GM23248 (cell line): ENCODE results near the gene ADAM8. TPM values are rescaled to one million over a fixed set of nuclear protein-coding genes. Genes with fewer than 3 reads are reported as not detected.
A peak's percentile ranks its signal among the peaks of the same experiment; 100 is the strongest.

Experiments used
- DNase-seq: peaks from one replicate; pipeline ENCODE4 v3.0.0-alpha.2; 2015
- H2AFZ ChIP-seq: fragments of 200-600 bp; sonication (generic); 2 replicates; pipeline ENCODE4 v1.6.1; 2016; ENCODE audit warnings: antibody characterized with exemption
- H3F3A ChIP-seq: fragments of 200-600 bp; sonication (generic); 2 replicates; pipeline ENCODE4 v1.6.1; 2016; ENCODE audit warnings: mild to moderate bottlenecking, antibody characterized with exemption, mixed run types; ENCODE audit not compliant: insufficient read depth
- H3K27ac ChIP-seq: fragments of 200-600 bp; sonication (generic); 2 replicates; pipeline ENCODE4 v1.5.1; 2016; ENCODE audit warnings: mild to moderate bottlenecking
- H3K27me3 ChIP-seq: fragments of 200-600 bp; sonication (generic); replicated peaks from 2 replicates; pipeline ENCODE4 v1.6.1; 2016; ENCODE audit warnings: mild to moderate bottlenecking; ENCODE audit not compliant: insufficient read depth
- H3K36me3 ChIP-seq: fragments of 200-600 bp; sonication (generic); 2 replicates; pipeline ENCODE4 v1.6.1; 2016; ENCODE audit warnings: low read depth, mild to moderate bottlenecking
- H3K4me1 ChIP-seq: fragments of 200-600 bp; sonication (generic); 2 replicates; pipeline ENCODE4 v1.6.1; 2016; ENCODE audit warnings: mild to moderate bottlenecking; ENCODE audit not compliant: insufficient read depth
- H3K4me2 ChIP-seq: fragments of 200-600 bp; sonication (generic); one replicate; pipeline ENCODE4 v1.6.1; 2016; ENCODE audit warnings: mild to moderate bottlenecking; ENCODE audit not compliant: unreplicated experiment
- H3K4me3 ChIP-seq: fragments of 200-600 bp; sonication (generic); 2 replicates; pipeline ENCODE4 v1.5.1; 2016; ENCODE audit warnings: mild to moderate bottlenecking
- H3K79me2 ChIP-seq: fragments of 200-600 bp; sonication (generic); 2 replicates; pipeline ENCODE4 v1.6.1; 2016; ENCODE audit warnings: mild to moderate bottlenecking; ENCODE audit not compliant: insufficient read depth
- H3K9ac ChIP-seq: fragments of 200-600 bp; sonication (generic); 2 replicates; pipeline ENCODE4 v1.6.1; 2016; ENCODE audit warnings: mild to moderate bottlenecking
- H3K9me2 ChIP-seq: fragments of 200-600 bp; sonication (generic); 2 replicates; pipeline ENCODE4 v1.6.1; 2016; ENCODE audit warnings: mixed run types, mild to moderate bottlenecking, moderate library complexity; ENCODE audit not compliant: insufficient read depth
- H3K9me3 ChIP-seq: fragments of 200-600 bp; sonication (generic); one replicate; pipeline ENCODE4 v1.6.1; 2017; ENCODE audit warnings: low read depth
- H4K20me1 ChIP-seq: fragments of 200-600 bp; sonication (generic); 2 replicates; pipeline ENCODE4 v1.6.0; 2016; ENCODE audit not compliant: insufficient read depth
- EZH2 ChIP-seq: fragments of 200-600 bp; sonication (generic); IDR thresholded peaks from 2 replicates; pipeline ENCODE4 v1.6.1; 2018; ENCODE audit warnings: antibody characterized with exemption, mild to moderate bottlenecking; ENCODE audit not compliant: insufficient read depth, poor library complexity, severe bottlenecking
- EZH2phosphoT487 ChIP-seq: fragments of 200-600 bp; sonication (generic); IDR thresholded peaks from 2 replicates; pipeline ENCODE4 v1.6.1; 2018; ENCODE audit warnings: antibody characterized with exemption, moderate library complexity, mild to moderate bottlenecking, low read depth; ENCODE audit not compliant: insufficient read depth
- WGBS, 2 experiments: methylation state at CpG; one replicate each; pipeline ENCODE4 v1.1.6; 2015 to 2017; ENCODE audit warnings: low lambda C conversion rate in 2 of 2, low coverage in 1 of 2; ENCODE audit errors: missing lambda C conversion rate in 2 of 2; 5-methylcytosine and 5-hydroxymethylcytosine counted together
- in situ Hi-C: fragments of 300-500 bp; cut with MboI; formaldehyde crosslinking; loops from 2 replicates; pipeline ENCODE4 v1.15.0; 2020
- polyA plus RNA-seq: library from polyadenylated mRNA; unstranded; fragments of >200 nt; fragmentation: Nextera tagmentation; extraction: Ambion mirVana; gene quantifications from 2 replicates; pipeline ENCODE4 v1.2.1, GENCODE V29; 2016
- total RNA-seq: library from RNA; depleted of rRNA; stranded (reverse); fragments of >200 nt; shearing (Covaris generic); gene quantifications from 2 replicates; pipeline ENCODE4 v1.2.3, GENCODE V29; 2014

The ADAM8 gene
- total and polyA plus RNA-seq, 2 experiments from 2014 or later: 0.76 TPM; not detected in 1

DNA sequence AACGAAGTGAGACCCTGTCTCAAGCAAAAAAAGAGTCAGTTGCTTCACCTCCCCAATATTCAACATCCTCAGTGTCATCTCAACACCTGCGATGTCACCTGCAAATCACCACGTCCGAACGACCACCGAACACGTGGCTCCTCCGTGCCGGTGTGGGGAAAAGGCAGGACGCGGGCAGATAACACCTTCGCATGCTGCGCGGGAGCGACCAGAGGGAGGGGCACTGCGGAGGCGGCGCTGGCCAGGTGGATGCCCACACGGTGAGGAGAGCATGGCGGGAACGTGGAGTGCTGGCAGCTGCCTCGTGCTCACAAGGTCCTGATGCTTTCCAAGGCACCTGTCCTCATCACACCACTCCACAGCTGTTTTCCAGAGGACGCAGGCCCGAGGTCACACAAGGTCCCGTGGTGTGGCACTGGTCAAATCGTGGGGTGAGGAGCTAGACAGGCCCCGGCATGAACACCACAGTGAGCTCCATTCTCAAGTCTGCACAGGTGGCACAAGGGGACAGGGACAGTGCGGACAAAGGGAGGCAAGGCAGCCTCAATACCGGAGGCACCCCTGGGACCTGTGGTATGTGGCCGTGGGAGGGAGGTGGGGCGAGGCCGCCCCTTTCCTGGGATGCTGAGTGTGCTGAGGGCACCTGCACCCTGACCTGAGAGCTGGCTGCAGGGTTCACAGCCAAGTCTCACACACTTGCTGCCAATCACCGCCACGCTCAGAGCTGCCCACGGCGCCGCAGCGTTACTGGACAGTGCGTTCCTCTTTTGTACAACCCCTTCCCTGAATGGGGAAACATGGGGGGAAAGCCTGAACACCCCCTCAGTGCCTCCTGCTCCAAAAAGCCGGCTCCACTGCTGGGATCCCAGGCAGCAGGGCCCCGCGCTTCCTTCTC, 19.0 kb upstream of the ADAM8 start:
- H3K79me2 ChIP-seq: 0 out of 2 replicates have a peak, but pooled peaks cover 3% of the 10 kb centered on the region
- 94 to 96% methylated on average over 41 to 42 of the region's 42 CpGs for WGBS, 2 experiments

DNA sequence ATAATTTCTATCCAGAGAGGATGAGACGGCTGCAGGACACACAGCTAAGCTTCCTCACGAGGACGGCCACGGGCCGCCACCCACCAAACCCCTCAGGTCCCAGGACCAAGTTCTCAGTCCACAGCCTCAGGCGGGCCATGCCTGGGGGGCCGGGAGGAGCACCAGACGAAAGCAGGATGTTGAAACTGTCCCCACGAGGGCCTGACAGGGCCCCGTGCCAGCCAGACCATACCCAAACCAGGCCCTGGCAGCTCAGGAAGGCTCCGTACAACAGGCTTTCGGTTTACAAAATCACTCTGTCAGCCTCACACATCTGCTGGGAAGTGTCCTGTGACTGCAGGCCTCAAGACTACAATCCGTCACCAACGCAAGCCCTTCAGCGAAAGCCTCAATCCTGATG, 17.5 kb upstream of the ADAM8 start:
- Histone ChIP-seq H3K27me3 (no peaks in the 10 kb centered on the region), H3K9ac (no peak overlapping the region), H3K4me3 (no peak overlapping the region), H2AFZ (no peak overlapping the region), H3F3A (peaks cover 7% of the 10 kb centered on the region; the same call in 1 of the 2 replicates), H3K9me3 (no peaks in the 10 kb centered on the region), H3K4me1 (peaks cover 13% of the 10 kb centered on the region), H3K36me3 (peaks cover 24% of the 10 kb centered on the region; the same call in 1 of the 2 replicates), H3K79me2 (no peaks in the 10 kb centered on the region), H3K4me2 (no peak overlapping the region), H3K27ac (no peak overlapping the region), H3K9me2 (no peaks in the 10 kb centered on the region), H4K20me1 (no peaks in the 10 kb centered on the region)
- 88 to 92% methylated on average over 15 of the region's 15 CpGs for WGBS, 2 experiments
- in situ Hi-C loops: no loop called here
- no peak for DNase-seq
- TF ChIP-seq EZH2 (no peak), EZH2phosphoT487 (no peak)

More for the DNA sequence above, 19.0 kb upstream of the ADAM8 start:
- Histone ChIP-seq H4K20me1 (no peaks in the 10 kb centered on the region), H3K9ac (no peak overlapping the region), H3K27me3 (no peaks in the 10 kb centered on the region), H3K4me2 (no peak overlapping the region), H3K4me3 (no peak overlapping the region), H3K27ac (no peak overlapping the region), H3K4me1 (peaks cover 13% of the 10 kb centered on the region), H3K9me3 (no peaks in the 10 kb centered on the region), H3F3A (peaks cover 7% of the 10 kb centered on the region; the same call in 1 of the 2 replicates), H3K36me3 (peaks cover 27% of the 10 kb centered on the region; the same call in 1 of the 2 replicates), H2AFZ (no peak overlapping the region), H3K9me2 (no peaks in the 10 kb centered on the region)
- TF ChIP-seq EZH2 (no peak), EZH2phosphoT487 (no peak)
- in situ Hi-C loops: no loop called here
- no peak for DNase-seq

DNA sequence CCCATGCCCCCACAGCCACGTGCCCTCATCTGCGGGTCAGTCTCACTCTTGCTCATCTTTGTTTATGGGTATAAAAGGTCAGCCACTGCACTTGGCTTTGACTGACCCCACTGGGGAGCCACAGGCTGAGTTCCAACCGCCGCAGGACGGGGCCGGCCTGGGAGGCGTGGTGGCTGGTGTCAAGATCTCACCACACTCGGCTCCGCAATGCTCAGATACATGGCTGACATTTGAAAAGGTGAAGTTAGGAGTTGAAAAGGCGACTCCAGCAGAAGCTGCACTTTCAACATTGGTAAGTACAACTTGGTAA, 17.1 kb upstream of the ADAM8 start:
- WGBS, 2 experiments: 94 to 95% methylated on average over 10 of the region's 10 CpGs
- Histone ChIP-seq H3K27ac (no peak overlapping the region; the same call in 1 of the 2 replicates), H3K9me2 (no peaks in the 10 kb centered on the region), H3F3A (peaks cover 7% of the 10 kb centered on the region; the same call in 1 of the 2 replicates), H3K9me3 (no peaks in the 10 kb centered on the region), H4K20me1 (no peaks in the 10 kb centered on the region), H3K36me3 (peaks cover 20% of the 10 kb centered on the region; the same call in 1 of the 2 replicates), H3K27me3 (no peaks in the 10 kb centered on the region), H3K4me2 (no peak overlapping the region), H3K4me1 (peaks cover 13% of the 10 kb centered on the region), H3K79me2 (no peaks in the 10 kb centered on the region), H2AFZ (no peak overlapping the region), H3K9ac (no peak overlapping the region), H3K4me3 (no peak overlapping the region)
- DNase-seq: no peak
- TF ChIP-seq EZH2 (no peak), EZH2phosphoT487 (no peak)
- in situ Hi-C loops: no loop called here

DNA sequence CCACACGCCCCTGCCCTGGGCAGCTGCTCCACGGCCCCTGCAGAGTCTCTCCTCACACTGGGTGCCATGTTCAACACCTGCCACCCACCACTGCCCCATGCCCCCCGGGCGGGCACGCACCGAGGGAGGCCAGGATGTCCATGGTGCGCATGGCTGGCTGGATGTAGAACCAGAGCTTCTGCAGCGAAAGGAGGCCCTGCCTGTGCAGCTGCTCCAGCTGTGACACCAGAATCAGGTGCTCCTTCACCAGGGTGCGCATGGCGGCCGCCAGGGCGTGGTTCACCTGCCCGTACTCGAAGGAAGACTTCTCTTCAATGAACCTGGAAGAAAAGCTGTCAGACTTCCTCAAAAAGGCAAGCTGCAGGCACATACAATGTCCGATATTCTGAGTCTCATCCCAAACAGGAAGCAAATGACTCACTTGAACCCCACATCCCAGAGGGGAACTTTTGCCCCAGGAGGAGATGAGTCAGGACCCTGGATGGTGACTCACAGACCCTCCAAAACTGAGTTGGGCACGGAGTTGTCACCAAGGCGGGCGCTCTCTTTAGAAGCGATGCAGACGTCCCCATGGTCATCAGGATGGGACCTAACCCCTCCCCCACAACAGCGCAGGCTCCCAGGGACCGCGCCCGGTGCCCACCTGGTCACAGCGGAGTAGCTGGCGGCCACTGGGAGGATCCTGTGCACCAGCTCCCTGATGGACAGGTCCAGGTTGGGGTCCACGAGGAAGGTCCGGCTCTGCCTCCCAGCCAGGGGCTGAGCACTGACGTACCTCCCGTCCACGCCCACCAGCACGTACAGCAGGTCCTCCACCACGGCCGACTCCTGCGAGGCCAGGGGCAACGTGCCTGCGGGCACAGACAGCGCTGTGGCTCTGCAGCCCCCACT, 16.5 kb upstream of the ADAM8 start:
- Histone ChIP-seq H3K27me3 (no peaks in the 10 kb centered on the region), H3F3A (peaks cover 7% of the 10 kb centered on the region; the same call in 1 of the 2 replicates), H3K4me3 (0 out of 2 replicates have a peak overlapping the region, but pooled peaks have one; percentile 10), H3K79me2 (no peaks in the 10 kb centered on the region), H3K36me3 (peaks cover 17% of the 10 kb centered on the region; the same call in 1 of the 2 replicates), H3K4me1 (peaks cover 13% of the 10 kb centered on the region), H2AFZ (no peak overlapping the region), H3K27ac (peak overlapping the region; percentile 29; the same call in 1 of the 2 replicates), H3K9me3 (no peaks in the 10 kb centered on the region), H3K9ac (no peak overlapping the region), H3K4me2 (peak overlapping the region; percentile 71), H3K9me2 (no peaks in the 10 kb centered on the region), H4K20me1 (no peaks in the 10 kb centered on the region)
- in situ Hi-C loops: no loop called here
- 73% methylated on average over 37 to 38 of the region's 38 CpGs for WGBS, 2 experiments
- TF ChIP-seq EZH2 (no peak), EZH2phosphoT487 (no peak)
- DNase-seq: peak; percentile 89
